IPS DF 6.9 (cell line): ENCODE data around the gene JADE3.

Experiments
- DNase-seq: peaks from one replicate; pipeline ENCODE4 v3.0.0-alpha.2; 2013; ENCODE audit warnings: low read depth, low spot score
- H3K27ac ChIP-seq: one replicate; pipeline ENCODE4 v1.5.1; 2013; ENCODE audit warnings: low read length, control low read depth
- H3K27me3 ChIP-seq: 2 replicates; pipeline ENCODE4 v1.6.1; 2013; ENCODE audit warnings: mild to moderate bottlenecking, low read length; ENCODE audit not compliant: control insufficient read depth, insufficient read depth
- H3K36me3 ChIP-seq: 2 replicates; pipeline ENCODE4 v1.6.1; 2013; ENCODE audit warnings: low read length; ENCODE audit not compliant: control insufficient read depth, insufficient read depth
- H3K4me1 ChIP-seq: 2 replicates; pipeline ENCODE4 v1.6.1; 2013; ENCODE audit warnings: low read length; ENCODE audit not compliant: control insufficient read depth, insufficient read depth
- H3K4me3 ChIP-seq: 2 replicates; pipeline ENCODE4 v1.5.1; 2013; ENCODE audit warnings: mild to moderate bottlenecking, low read length
- H3K9me3 ChIP-seq: 2 replicates; pipeline ENCODE4 v1.6.1; 2013; ENCODE audit warnings: low read length, inconsistent platforms; ENCODE audit not compliant: control insufficient read depth, insufficient read depth
- WGBS: extraction: QIAGEN DNeasy Blood & Tissue Kit; methylation state at CpG from one replicate; pipeline ENCODE4 v1.1.7; 2013; ENCODE audit warnings: mixed read lengths, missing lambda C conversion rate; ENCODE audit not compliant: insufficient read length, insufficient coverage; 5-methylcytosine and 5-hydroxymethylcytosine counted together

JADE3 gene

GRCh38 chrX:46904626-46905025 is 7.6 kb upstream of the JADE3 start:
- Histone ChIP-seq H3K4me1 (no peaks in the 10 kb centered on the region; the same call in 1 of the 2 replicates), H3K9me3 (no peaks in the 10 kb centered on the region), H3K27me3 (no peaks in the 10 kb centered on the region), H3K36me3 (no peaks in the 10 kb centered on the region), H3K4me3 (no peak overlapping the region), H3K27ac (no peak overlapping the region)
- WGBS: no CpG with 5 or more reads among the region's 2 CpGs
- DNase-seq: no peak

GRCh38 chrX:46910415-46910814 is 1.8 kb upstream of the JADE3 start:
- no CpG with 5 or more reads among the region's 3 CpGs for WGBS
- no peak overlapping the region for H3K4me3 ChIP-seq
- no peaks in the 10 kb centered on the region for H3K27me3 ChIP-seq
- no peaks in the 10 kb centered on the region for H3K36me3 ChIP-seq
- H3K4me1 ChIP-seq: no peaks in the 10 kb centered on the region; the same call in 1 of the 2 replicates
- DNase-seq: no peak
- H3K9me3 ChIP-seq: no peaks in the 10 kb centered on the region
- H3K27ac ChIP-seq: no peak overlapping the region

GRCh38 chrX:46912603-46913491 is 626 bp downstream of the JADE3 start:
- Histone ChIP-seq H3K9me3 (no peaks in the 10 kb centered on the region), H3K4me1 (no peaks in the 10 kb centered on the region; the same call in 1 of the 2 replicates), H3K27ac (no peak overlapping the region), H3K4me3 (peak overlapping the region; percentile 87; the same call in 1 of the 2 replicates), H3K36me3 (no peaks in the 10 kb centered on the region), H3K27me3 (no peaks in the 10 kb centered on the region)
- no CpG with 5 or more reads among the region's 109 CpGs for WGBS
- DNase-seq: no peak

- Histone ChIP-seq H3K27me3 (no peaks in the 10 kb centered on the region), H3K36me3 (no peaks in the 10 kb centered on the region), H3K9me3 (no peaks in the 10 kb centered on the region), H3K4me3 (peak overlapping the region; percentile 87; the same call in 1 of the 2 replicates), H3K27ac (no peak overlapping the region), H3K4me1 (no peaks in the 10 kb centered on the region; the same call in 1 of the 2 replicates)
- DNase-seq: no peak
- WGBS: no CpG with 5 or more reads among the region's 14 CpGs
Observed at GRCh38 chrX:46913667-46914066, 1.4 kb downstream of the JADE3 start.

- Histone ChIP-seq H3K27me3 (no peaks in the 10 kb centered on the region), H3K4me1 (no peaks in the 10 kb centered on the region; the same call in 1 of the 2 replicates), H3K4me3 (no peak overlapping the region), H3K9me3 (no peaks in the 10 kb centered on the region), H3K27ac (no peak overlapping the region), H3K36me3 (no peaks in the 10 kb centered on the region)
- no peak for DNase-seq
- WGBS: no CpG with 5 or more reads among the region's 2 CpGs
Observed at GRCh38 chrX:46916273-46916672, 4.1 kb downstream of the JADE3 start.

- H3K36me3 ChIP-seq: no peaks in the 10 kb centered on the region
- WGBS: no CpG with 5 or more reads among the region's 1 CpG
- no peak for DNase-seq
- H3K27ac ChIP-seq: no peak overlapping the region
- H3K9me3 ChIP-seq: no peaks in the 10 kb centered on the region
- no peaks in the 10 kb centered on the region for H3K27me3 ChIP-seq
- H3K4me1 ChIP-seq: no peaks in the 10 kb centered on the region; the same call in 1 of the 2 replicates
- no peak overlapping the region for H3K4me3 ChIP-seq
Observed at GRCh38 chrX:46917622-46918021, 5.4 kb downstream of the JADE3 start.

- H3K27ac ChIP-seq: no peak overlapping the region
- H3K36me3 ChIP-seq: no peaks in the 10 kb centered on the region
- H3K4me3 ChIP-seq: no peak overlapping the region
- H3K27me3 ChIP-seq: no peaks in the 10 kb centered on the region
- no CpG with 5 or more reads among the region's 1 CpG for WGBS
- H3K9me3 ChIP-seq: no peaks in the 10 kb centered on the region
- DNase-seq: no peak
- no peaks in the 10 kb centered on the region; the same call in 1 of the 2 replicates for H3K4me1 ChIP-seq
Observed at GRCh38 chrX:46918434-46918833, 6.2 kb downstream of the JADE3 start.

- no peak overlapping the region for H3K4me3 ChIP-seq
- no peak for DNase-seq
- no peaks in the 10 kb centered on the region for H3K27me3 ChIP-seq
- no peaks in the 10 kb centered on the region for H3K36me3 ChIP-seq
- H3K9me3 ChIP-seq: no peaks in the 10 kb centered on the region
- WGBS: no CpG with 5 or more reads among the region's 4 CpGs
- no peak overlapping the region for H3K27ac ChIP-seq
- no peaks in the 10 kb centered on the region for H3K4me1 ChIP-seq
Observed at GRCh38 chrX:46920235-46920634, 8.0 kb downstream of the JADE3 start.

GRCh38 chrX:46922611-46923010 is 10.4 kb downstream of the JADE3 start:
- no peak overlapping the region for H3K4me3 ChIP-seq
- no peaks in the 10 kb centered on the region for H3K36me3 ChIP-seq
- no CpG with 5 or more reads among the region's 1 CpG for WGBS
- H3K4me1 ChIP-seq: no peaks in the 10 kb centered on the region
- H3K27ac ChIP-seq: no peak overlapping the region
- no peaks in the 10 kb centered on the region for H3K9me3 ChIP-seq
- H3K27me3 ChIP-seq: no peaks in the 10 kb centered on the region
- no peak for DNase-seq

- no peaks in the 10 kb centered on the region for H3K4me1 ChIP-seq
- no peaks in the 10 kb centered on the region for H3K27me3 ChIP-seq
- no peak overlapping the region for H3K27ac ChIP-seq
- H3K36me3 ChIP-seq: no peaks in the 10 kb centered on the region
- WGBS: no CpG with 5 or more reads among the region's 3 CpGs
- no peaks in the 10 kb centered on the region for H3K9me3 ChIP-seq
- H3K4me3 ChIP-seq: no peak overlapping the region
- no peak for DNase-seq
Observed at GRCh38 chrX:46927718-46928117, 15.5 kb downstream of the JADE3 start.
